Esophagus squamous epithelium (tissue), 5 donors: Measurements from ENCODE around the gene SPATS2. TPM values are rescaled to one million over a fixed set of nuclear protein-coding genes. Genes with fewer than 3 reads are reported as not detected.

ENCODE experiments used
- DNase-seq: peaks from one replicate; lab custom pipeline; 2025; lab: John Stamatoyannopoulos, UW
- H3K27ac ChIP-seq, 4 donors: fragments of 200-600 bp; sonication (generic); one replicate each; pipeline ENCODE4 v1.5.1; 2016 to 2019; ENCODE audit warnings: mild to moderate bottlenecking in 1 of 4
- H3K27me3 ChIP-seq, 4 donors: fragments of 200-600 bp; sonication (generic); 1 replicate in 3 of 4; 2 replicates in 1 of 4; pipeline versions ENCODE4 v1.5.1 to v1.6.0; 2017 to 2021; ENCODE audit warnings: antibody characterized with exemption in 1 of 4
- H3K36me3 ChIP-seq, 3 donors: fragments of 200-600 bp; sonication (generic); one replicate each; pipeline ENCODE4 v1.5.1; 2016 to 2019
- H3K4me1 ChIP-seq, 3 donors: fragments of 200-600 bp; sonication (generic); one replicate each; pipeline ENCODE4 v1.5.1; 2017 to 2019
- H3K4me3 ChIP-seq, 4 donors: fragments of 200-600 bp; sonication (generic); 1 replicate in 3 of 4; 2 replicates in 1 of 4; pipeline ENCODE4 v1.5.1; 2016 to 2019; ENCODE audit warnings: mild to moderate bottlenecking in 2 of 4, moderate library complexity in 1 of 4
- H3K9me3 ChIP-seq, 3 donors: fragments of 200-600 bp; sonication (generic); one replicate each; pipeline ENCODE4 v1.5.1; 2016 to 2019
- POLR2A ChIP-seq, 4 donors: fragments of 450-650 bp; IDR thresholded peaks; one replicate each; pipeline ENCODE4 v1.6.1; 2017; ENCODE audit warnings: antibody characterized with exemption in 4 of 4, mild to moderate bottlenecking in 4 of 4, moderate library complexity in 3 of 4
- WGBS, 2 donors: methylation state at CpG; one replicate each; pipeline ENCODE4 v1.1.5; 2018; 5-methylcytosine and 5-hydroxymethylcytosine counted together
- intact Hi-C: fragments of 100-400 bp; cut with DNase I; formaldehyde crosslinking; loops from one replicate; pipeline ENCODE4 v1.15.0; 2022
- total RNA-seq, 4 donors: library from RNA; depleted of rRNA; stranded (reverse); fragments of >200 nt; gene quantifications; one replicate each; pipeline ENCODE4 v1.1.0, GENCODE V29; 2016
- TF ChIP-seq, protein P1 (sequence below), 6 experiments: fragments of 450-650 bp in 4 of 6; fragments of 200-600 bp in 2 of 6; sonication (generic) in 2 of 6; IDR thresholded peaks; one replicate each; pipeline ENCODE4 v1.5.1; 2016 to 2019; ENCODE audit warnings: antibody characterized with exemption in 6 of 6, mild to moderate bottlenecking in 4 of 6, moderate library complexity in 4 of 6
- donor health status: DM: yes; HTN: yes; CAD: no.

The SPATS2 gene
- total RNA-seq, 4 donors from 2014 or later: 4.8 to 9.8 (median 8.5) TPM

DNA sequence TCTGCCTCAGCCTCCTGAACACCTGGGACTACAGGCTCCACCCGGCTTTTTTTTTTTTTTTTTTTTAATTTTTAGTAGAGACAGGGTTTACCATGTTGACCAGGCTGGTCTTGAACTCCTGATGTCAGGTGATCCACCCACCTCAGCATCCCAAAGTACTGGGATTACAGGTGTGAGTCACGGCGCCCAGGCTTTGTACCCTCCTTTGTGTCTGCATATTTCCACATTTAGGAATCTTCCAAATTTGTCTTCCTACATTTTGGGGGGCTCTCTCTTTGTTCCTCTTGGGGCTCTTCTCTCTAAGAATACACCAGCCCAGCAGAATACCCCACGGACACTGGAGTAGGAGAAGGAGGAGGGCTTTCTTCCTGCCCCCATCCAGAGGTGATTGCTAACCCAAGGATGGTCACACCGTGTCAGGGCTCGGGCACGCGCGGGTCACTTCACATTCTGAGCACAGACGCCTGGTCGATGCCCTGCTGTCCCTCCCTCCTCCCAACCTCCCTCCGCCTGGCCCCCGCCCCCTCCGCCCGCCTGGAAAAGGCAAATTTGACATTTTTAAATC lies 22.7 kb upstream of the SPATS2 start:
- 25 to 30% methylated on average over 9 to 13 of the region's 15 CpGs for WGBS, 2 donors
- peaks cover 47 to 63% (median 54%) of the 10 kb centered on the region in 3 donors for H3K4me1 ChIP-seq
- peak overlapping the region in 2 of 4 donors; percentile 48 to 62 for H3K4me3 ChIP-seq

DNA sequence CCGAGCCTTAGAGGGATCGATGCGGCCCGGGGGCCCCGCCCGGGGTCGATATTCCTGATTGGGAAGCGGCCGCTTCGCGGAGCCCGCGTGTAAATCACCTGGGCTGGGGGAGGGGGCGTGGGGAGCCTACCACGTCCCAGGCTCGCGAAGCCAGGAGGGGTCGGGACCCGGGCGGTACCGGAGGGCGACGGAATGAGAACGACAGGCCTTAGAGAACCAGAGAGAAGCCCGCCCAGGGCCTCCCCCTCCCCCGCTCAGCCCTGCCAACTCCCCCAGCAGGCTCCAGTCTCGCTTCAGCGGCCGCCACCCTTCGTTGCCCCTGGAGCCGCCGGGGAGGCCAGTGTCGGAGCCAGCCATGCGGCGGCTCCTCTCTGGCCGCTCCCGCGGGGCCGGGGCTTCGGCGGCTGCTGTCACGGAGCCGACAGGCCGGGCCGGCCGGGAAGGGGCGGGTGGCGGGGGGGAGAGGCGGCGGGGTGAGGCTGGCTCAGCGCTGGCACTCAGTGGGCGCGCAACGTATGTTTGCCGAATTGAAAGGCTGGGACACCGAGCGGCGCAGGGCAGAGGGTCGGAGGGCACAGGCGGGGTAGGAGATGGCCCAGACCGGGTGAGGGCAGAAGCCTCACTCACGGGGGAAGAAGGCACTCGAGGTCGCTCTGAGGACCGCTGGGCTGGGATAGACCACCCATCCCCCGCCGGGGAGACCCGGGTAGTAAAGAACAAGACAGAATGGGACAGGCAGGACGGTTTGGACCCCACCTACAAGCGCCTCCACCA lies 22.0 kb upstream of the SPATS2 start:
- TF ChIP-seq, protein P1, sequence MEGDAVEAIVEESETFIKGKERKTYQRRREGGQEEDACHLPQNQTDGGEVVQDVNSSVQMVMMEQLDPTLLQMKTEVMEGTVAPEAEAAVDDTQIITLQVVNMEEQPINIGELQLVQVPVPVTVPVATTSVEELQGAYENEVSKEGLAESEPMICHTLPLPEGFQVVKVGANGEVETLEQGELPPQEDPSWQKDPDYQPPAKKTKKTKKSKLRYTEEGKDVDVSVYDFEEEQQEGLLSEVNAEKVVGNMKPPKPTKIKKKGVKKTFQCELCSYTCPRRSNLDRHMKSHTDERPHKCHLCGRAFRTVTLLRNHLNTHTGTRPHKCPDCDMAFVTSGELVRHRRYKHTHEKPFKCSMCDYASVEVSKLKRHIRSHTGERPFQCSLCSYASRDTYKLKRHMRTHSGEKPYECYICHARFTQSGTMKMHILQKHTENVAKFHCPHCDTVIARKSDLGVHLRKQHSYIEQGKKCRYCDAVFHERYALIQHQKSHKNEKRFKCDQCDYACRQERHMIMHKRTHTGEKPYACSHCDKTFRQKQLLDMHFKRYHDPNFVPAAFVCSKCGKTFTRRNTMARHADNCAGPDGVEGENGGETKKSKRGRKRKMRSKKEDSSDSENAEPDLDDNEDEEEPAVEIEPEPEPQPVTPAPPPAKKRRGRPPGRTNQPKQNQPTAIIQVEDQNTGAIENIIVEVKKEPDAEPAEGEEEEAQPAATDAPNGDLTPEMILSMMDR (IDR thresholded peaks at IDR 0.05): no peak
- TF ChIP-seq POLR2A (IDR thresholded peaks at IDR 0.05): no peak
- Histone ChIP-seq H3K4me3 (peak overlapping the region; percentile 21 to 62 (median 40)), H3K36me3 (no peaks in the 10 kb centered on the region), H3K27me3 (peaks cover 16 to 100% (median 25%) of the 10 kb centered on the region in 4 donors), H3K27ac (no peak overlapping the region), H3K9me3 (no peaks in the 10 kb centered on the region), H3K4me1 (peaks cover 47 to 63% (median 54%) of the 10 kb centered on the region in 3 donors)
- intact Hi-C loops: no loop called here
- no peak for DNase-seq
- 11% methylated on average over 3 of the region's 70 CpGs; no CpG with 5 or more reads in 1 of the 2 donors for WGBS, 2 donors

More for the DNA sequence above, 22.7 kb upstream of the SPATS2 start:
- DNase-seq: no peak
- H3K27me3 ChIP-seq: peaks cover 16 to 100% (median 25%) of the 10 kb centered on the region in 4 donors
- intact Hi-C loops: no loop called here
- TF ChIP-seq POLR2A (IDR thresholded peaks at IDR 0.05): no peak
- TF ChIP-seq, protein P1 (IDR thresholded peaks at IDR 0.05): no peak
- no peak overlapping the region for H3K27ac ChIP-seq
- no peaks in the 10 kb centered on the region for H3K36me3 ChIP-seq
- no peaks in the 10 kb centered on the region for H3K9me3 ChIP-seq

DNA sequence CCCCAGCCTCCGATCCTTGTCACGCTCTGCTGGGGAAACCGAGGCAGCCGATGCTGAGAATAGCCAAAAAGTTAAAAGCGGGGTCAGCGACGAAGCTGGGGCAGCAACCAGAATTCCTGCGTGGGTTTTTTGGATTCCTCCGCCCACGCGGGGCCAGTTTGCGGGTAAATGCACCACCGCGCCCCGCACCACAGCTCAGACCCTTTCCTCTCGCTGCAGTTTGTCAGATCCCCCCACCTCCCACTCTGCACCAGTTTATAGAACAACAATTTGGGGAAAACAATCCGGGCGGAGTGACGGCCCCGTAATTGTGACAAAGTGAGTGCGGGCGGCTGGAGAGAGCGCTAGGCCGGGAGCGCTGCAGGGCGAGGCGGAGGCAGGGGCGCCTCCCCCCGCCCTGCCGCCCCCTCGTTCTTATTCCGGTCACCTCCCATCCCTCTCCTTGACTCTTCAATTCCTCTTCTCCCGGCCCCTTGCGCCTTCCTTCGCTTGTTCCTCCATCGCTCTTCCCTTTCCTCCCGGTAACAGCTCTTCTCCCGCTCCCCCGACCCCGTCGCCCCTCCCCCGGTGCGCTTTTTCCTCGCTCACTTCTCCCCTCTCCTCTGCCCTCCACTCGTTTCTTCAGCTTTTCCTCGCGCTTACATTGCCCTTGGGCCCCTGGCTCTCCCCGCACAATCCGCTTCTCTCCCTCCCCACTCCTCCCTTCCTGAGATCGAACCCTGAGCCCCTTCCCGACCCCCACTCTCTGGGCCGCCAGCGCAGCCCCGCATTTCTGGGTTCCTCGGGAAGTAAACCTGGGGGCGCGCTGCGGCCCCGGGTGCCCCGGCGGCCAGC lies 21.2 kb upstream of the SPATS2 start:
- 2% methylated on average over 50 to 55 of the region's 61 CpGs for WGBS, 2 donors
- DNase-seq: no peak
- Histone ChIP-seq H3K27ac (no peak overlapping the region), H3K4me1 (peaks cover 47 to 63% (median 54%) of the 10 kb centered on the region in 3 donors), H3K27me3 (peaks cover 16 to 100% (median 25%) of the 10 kb centered on the region in 4 donors), H3K4me3 (peak overlapping the region; percentile 21 to 62 (median 40)), H3K9me3 (no peaks in the 10 kb centered on the region), H3K36me3 (no peaks in the 10 kb centered on the region)
- intact Hi-C loops: no loop called here
- no peak for TF ChIP-seq POLR2A (IDR thresholded peaks at IDR 0.05)
- TF ChIP-seq, protein P1 (IDR thresholded peaks at IDR 0.05): no peak

DNA sequence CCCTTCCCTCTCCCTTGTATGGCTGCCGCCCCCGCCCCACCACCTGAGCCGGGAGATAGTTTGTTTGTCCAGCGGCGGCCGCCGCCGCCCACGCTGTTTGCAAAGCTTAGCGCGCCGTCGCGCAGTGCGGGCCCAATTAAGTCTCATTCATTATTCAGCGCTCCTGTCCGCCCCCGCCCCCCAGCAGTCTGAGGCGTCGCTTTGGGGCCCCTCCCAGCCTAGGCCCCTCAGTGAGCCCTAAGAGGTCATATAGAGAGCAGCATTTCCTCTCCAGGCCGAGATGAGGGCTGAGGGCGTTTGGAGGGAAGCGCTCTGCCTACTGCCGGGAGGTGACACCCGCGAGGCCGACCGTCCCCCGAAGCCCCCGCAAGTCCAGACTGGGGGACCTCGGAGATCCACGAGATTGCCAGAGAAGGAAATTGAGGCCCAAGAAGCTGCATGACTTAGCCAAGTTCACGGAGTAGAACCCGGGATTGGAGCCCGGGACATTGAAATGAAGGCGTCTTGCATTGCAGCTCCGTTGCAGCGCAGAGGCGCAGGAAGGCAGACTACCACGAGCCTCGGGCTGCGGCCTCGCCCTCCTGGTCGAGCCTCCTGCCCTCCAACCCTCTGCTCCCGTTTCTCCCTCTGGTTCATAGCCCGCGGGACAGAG lies 20.5 kb upstream of the SPATS2 start, which contains the start of gene DNAJC22:
TSS of gene DNAJC22 (plus strand) at position 230 of the 652 bp plus-strand sequence. CDS start 1,985 bp downstream, outside the sequence.
- H3K4me3 ChIP-seq: peak within 1 kb of the TSS; percentile 21 to 62 (median 40)

More for the DNA sequence above, 20.5 kb upstream of the SPATS2 start, which contains the start of gene DNAJC22:
- peaks cover 16 to 100% (median 24%) of the 10 kb centered on the region in 4 donors for H3K27me3 ChIP-seq
- WGBS, 2 donors: 0 to 2% methylated on average over 1 to 17 of the region's 47 CpGs
- no peak within 1 kb of the TSS for H3K27ac ChIP-seq
- intact Hi-C loops: no loop called here
- no peaks in the 10 kb centered on the region for H3K36me3 ChIP-seq
- H3K4me1 ChIP-seq: peaks cover 47 to 61% (median 54%) of the 10 kb centered on the region in 3 donors
- no peak for DNase-seq
- H3K9me3 ChIP-seq: no peaks in the 10 kb centered on the region
- TF ChIP-seq POLR2A (IDR thresholded peaks at IDR 0.05): no peak
- TF ChIP-seq, protein P1 (IDR thresholded peaks at IDR 0.05): no peak
